ENCODE results near the gene PIK3C2G.

Gene PIK3C2G

GRCh38 chr12:18280728-18281127, 19.4 kb downstream of the PIK3C2G start:
- DNase-seq (ENCODE audit: low read depth): no peak

- no peak for DNase-seq (ENCODE audit: low read depth)
Observed at GRCh38 chr12:18281941-18282340, 20.6 kb downstream of the PIK3C2G start.

GRCh38 chr12:18283831-18284230, 22.5 kb downstream of the PIK3C2G start:
- no peak for DNase-seq (ENCODE audit: low read depth)

GRCh38 chr12:18284386-18284785, 23.1 kb downstream of the PIK3C2G start:
- no peak for DNase-seq (ENCODE audit: low read depth)

- DNase-seq (ENCODE audit: low read depth): no peak
Observed at GRCh38 chr12:18285161-18285560, 23.8 kb downstream of the PIK3C2G start.

GRCh38 chr12:18290386-18290785, 29.1 kb downstream of the PIK3C2G start:
- DNase-seq (ENCODE audit: low read depth): no peak

- DNase-seq (ENCODE audit: low read depth): no peak
Observed at GRCh38 chr12:18294889-18295288, 33.6 kb downstream of the PIK3C2G start.

- DNase-seq (ENCODE audit: low read depth): no peak
Observed at GRCh38 chr12:18296201-18296908, 35.0 kb downstream of the PIK3C2G start.

- DNase-seq (ENCODE audit: low read depth): no peak
Observed at GRCh38 chr12:18296909-18297280, 35.6 kb downstream of the PIK3C2G start.

GRCh38 chr12:18297902-18298301, 36.6 kb downstream of the PIK3C2G start:
- DNase-seq (ENCODE audit: low read depth): no peak

- no peak for DNase-seq (ENCODE audit: low read depth)
Observed at GRCh38 chr12:18302809-18303430, 41.6 kb downstream of the PIK3C2G start.

- no peak for DNase-seq (ENCODE audit: low read depth)
Observed at GRCh38 chr12:18304609-18305008, 43.3 kb downstream of the PIK3C2G start.

GRCh38 chr12:18306311-18306710, 45.0 kb downstream of the PIK3C2G start:
- DNase-seq (ENCODE audit: low read depth): no peak

- no peak for DNase-seq (ENCODE audit: low read depth)
Observed at GRCh38 chr12:18313306-18313705, 52.0 kb downstream of the PIK3C2G start.

GRCh38 chr12:18320036-18320617, 58.8 kb downstream of the PIK3C2G start:
- DNase-seq (ENCODE audit: low read depth): no peak

- no peak for DNase-seq (ENCODE audit: low read depth)
Observed at GRCh38 chr12:18320976-18321375, 59.7 kb downstream of the PIK3C2G start.

- DNase-seq (ENCODE audit: low read depth): no peak
Observed at GRCh38 chr12:18323159-18323558, 61.8 kb downstream of the PIK3C2G start.

- DNase-seq (ENCODE audit: low read depth): no peak
Observed at GRCh38 chr12:18327036-18327435, 65.7 kb downstream of the PIK3C2G start.

- no peak for DNase-seq (ENCODE audit: low read depth)
Observed at GRCh38 chr12:18332173-18332572, 70.9 kb downstream of the PIK3C2G start.

- no peak for DNase-seq (ENCODE audit: low read depth)
Observed at GRCh38 chr12:18339633-18340032, 78.3 kb downstream of the PIK3C2G start.

- no peak for DNase-seq (ENCODE audit: low read depth)
Observed at GRCh38 chr12:18340186-18340585, 78.9 kb downstream of the PIK3C2G start.

GRCh38 chr12:18340786-18341185, 79.5 kb downstream of the PIK3C2G start:
- no peak for DNase-seq (ENCODE audit: low read depth)

GRCh38 chr12:18343708-18344107, 82.4 kb downstream of the PIK3C2G start:
- no peak for DNase-seq (ENCODE audit: low read depth)
